Suprapubic skin (tissue), 4 donors: ENCODE measurements around the gene FAM131A.

Source experiments
- POLR2A ChIP-seq, 2 donors: fragments of 450-650 bp; IDR thresholded peaks; one replicate each; pipeline ENCODE4 v1.6.1; 2017; ENCODE audit warnings: antibody characterized with exemption in 2 of 2, mild to moderate bottlenecking in 2 of 2, moderate library complexity in 2 of 2
- POLR2AphosphoS5 ChIP-seq, 3 donors: sonication (generic); formaldehyde crosslinking; IDR thresholded peaks; one replicate each; pipeline ENCODE4 v1.6.1; 2017; ENCODE audit warnings: antibody characterized with exemption in 3 of 3
- TF ChIP-seq, protein P1 (sequence below), 2 donors: fragments of 200-600 bp in 1 of 2; fragments of 450-650 bp in 1 of 2; sonication (generic) in 1 of 2; IDR thresholded peaks; one replicate each; pipeline ENCODE4 v1.5.1; 2016 to 2019; ENCODE audit warnings: antibody characterized with exemption in 2 of 2, mild to moderate bottlenecking in 1 of 2, moderate library complexity in 1 of 2

DNA sequence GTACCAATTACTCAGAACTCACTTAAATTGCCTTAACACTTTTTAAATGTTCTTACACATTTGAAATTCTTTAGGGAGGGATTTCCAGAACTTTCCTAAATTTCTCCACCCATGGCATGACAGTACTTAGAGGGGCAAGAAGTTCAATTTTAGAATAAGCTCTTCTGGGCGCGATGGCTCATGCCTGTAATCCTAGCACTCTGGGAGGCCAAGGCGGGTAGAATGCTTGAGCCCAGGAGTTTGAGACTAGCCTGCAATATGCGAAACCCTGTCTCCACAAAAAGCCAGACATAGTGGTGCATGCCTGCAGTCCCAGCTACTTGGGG lies 10.6 kb downstream of the FAM131A start:
- TF ChIP-seq, protein P1, sequence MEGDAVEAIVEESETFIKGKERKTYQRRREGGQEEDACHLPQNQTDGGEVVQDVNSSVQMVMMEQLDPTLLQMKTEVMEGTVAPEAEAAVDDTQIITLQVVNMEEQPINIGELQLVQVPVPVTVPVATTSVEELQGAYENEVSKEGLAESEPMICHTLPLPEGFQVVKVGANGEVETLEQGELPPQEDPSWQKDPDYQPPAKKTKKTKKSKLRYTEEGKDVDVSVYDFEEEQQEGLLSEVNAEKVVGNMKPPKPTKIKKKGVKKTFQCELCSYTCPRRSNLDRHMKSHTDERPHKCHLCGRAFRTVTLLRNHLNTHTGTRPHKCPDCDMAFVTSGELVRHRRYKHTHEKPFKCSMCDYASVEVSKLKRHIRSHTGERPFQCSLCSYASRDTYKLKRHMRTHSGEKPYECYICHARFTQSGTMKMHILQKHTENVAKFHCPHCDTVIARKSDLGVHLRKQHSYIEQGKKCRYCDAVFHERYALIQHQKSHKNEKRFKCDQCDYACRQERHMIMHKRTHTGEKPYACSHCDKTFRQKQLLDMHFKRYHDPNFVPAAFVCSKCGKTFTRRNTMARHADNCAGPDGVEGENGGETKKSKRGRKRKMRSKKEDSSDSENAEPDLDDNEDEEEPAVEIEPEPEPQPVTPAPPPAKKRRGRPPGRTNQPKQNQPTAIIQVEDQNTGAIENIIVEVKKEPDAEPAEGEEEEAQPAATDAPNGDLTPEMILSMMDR (IDR thresholded peaks at IDR 0.05), result no peak
- TF ChIP-seq POLR2A (IDR thresholded peaks at IDR 0.05) (no peak), POLR2AphosphoS5 (IDR thresholded peaks at IDR 0.05) (no peak)
